B cell (primary cell): ENCODE data around the gene ESPN. TPM values are rescaled to one million over a fixed set of nuclear protein-coding genes. Genes with fewer than 3 reads are reported as not detected.
"Not testable (repeated sequence)": the region's sequence is repeated elsewhere in the genome, so short reads cannot be mapped to it uniquely, and the experiment has no call there.

Source experiments
- ATAC-seq: fragments of 200-7000 bp; cut with Tn5 transposase; one replicate; pipeline ENCODE4 v1.10.0; 2021; ENCODE audit warnings: low read depth, mild to moderate bottlenecking, moderate number of reproducible peaks, moderate library complexity
- CTCF ChIA-PET: fragments of 350-600 bp; sonication (Branson Sonifier 250); formaldehyde crosslinking; loops from one replicate; lab custom pipeline; 2021; ENCODE audit warnings: antibody characterized with exemption, inconsistent platforms; lab: Charles Lee
- POLR2A ChIA-PET: fragments of 350-600 bp; sonication (Branson Sonifier 250); formaldehyde crosslinking; loops from one replicate; lab custom pipeline; 2021; ENCODE audit warnings: antibody characterized with exemption; lab: Charles Lee
- DNase-seq: peaks from one replicate; pipeline ENCODE4 v3.0.0; 2013
- H2AFZ ChIP-seq: 2 replicates; pipeline ENCODE4 v1.6.1; 2012; ENCODE audit warnings: mild to moderate bottlenecking, low read depth, low read length; ENCODE audit not compliant: insufficient read depth, poor library complexity, severe bottlenecking
- H3K27ac ChIP-seq, 2 donors: 1 replicate in 1 of 2; 2 replicates in 1 of 2; pipeline ENCODE4 v1.5.1; 2012 to 2013; ENCODE audit warnings: low read length in 2 of 2, mild to moderate bottlenecking in 2 of 2, moderate library complexity in 1 of 2
- H3K27me3 ChIP-seq, 4 experiments: fragments of 200-600 bp in 1 of 4; sonication (generic) in 1 of 4; replicated peaks in 1 of 4; 1 replicate in 2 of 4; 2 replicates in 2 of 4; pipeline versions ENCODE4 v1.6.1 to v1.7.0; 2013 to 2016; ENCODE audit warnings: low read length in 3 of 4, mild to moderate bottlenecking in 2 of 4, mixed read lengths in 1 of 4, moderate library complexity in 1 of 4; ENCODE audit not compliant: insufficient read depth in 4 of 4, control insufficient read depth in 3 of 4; ENCODE audit errors: control extremely low read depth in 1 of 4
- H3K36me3 ChIP-seq, 2 experiments: replicated peaks in 1 of 2; 1 replicate in 1 of 2; 2 replicates in 1 of 2; pipeline versions ENCODE4 v1.6.1 to v1.7.1; 2013; ENCODE audit warnings: low read length in 1 of 2; ENCODE audit not compliant: insufficient read depth in 2 of 2, control insufficient read depth in 1 of 2; ENCODE audit errors: control extremely low read depth in 1 of 2, extremely low read depth in 1 of 2
- H3K4me1 ChIP-seq, 2 donors: fragments of 200-600 bp in 1 of 2; sonication (generic) in 1 of 2; 1 replicate in 1 of 2; 2 replicates in 1 of 2; pipeline versions ENCODE4 v1.5.1 to v1.6.1; 2013 to 2017; ENCODE audit warnings: low read length in 2 of 2; ENCODE audit not compliant: control insufficient read depth in 2 of 2, insufficient read depth in 2 of 2
- H3K4me2 ChIP-seq: replicated peaks from 2 replicates; pipeline ENCODE3; 2012; ENCODE audit warnings: mild to moderate bottlenecking, low read depth, low read length; ENCODE audit not compliant: poor library complexity, severe bottlenecking
- H3K4me3 ChIP-seq, 5 experiments: fragments of 200-600 bp in 1 of 5; sonication (generic) in 1 of 5; 1 replicate in 3 of 5; 2 replicates in 2 of 5; pipeline versions ENCODE4 v1.5.1 to v1.7.0; 2011 to 2016; ENCODE audit warnings: low read length in 4 of 5, mild to moderate bottlenecking in 4 of 5, low read depth in 2 of 5, control low read depth in 1 of 5, moderate library complexity in 1 of 5; ENCODE audit not compliant: insufficient read depth in 1 of 5; ENCODE audit errors: control extremely low read depth in 1 of 5, extremely low read depth in 1 of 5
- H3K79me2 ChIP-seq: fragments of 200-600 bp; sonication (generic); one replicate; pipeline ENCODE4 v1.6.0; 2016; ENCODE audit warnings: low read length; ENCODE audit not compliant: control insufficient read depth, insufficient read depth
- H3K9ac ChIP-seq: fragments of 200-600 bp; sonication (generic); 2 replicates; pipeline ENCODE4 v1.6.1; 2017; ENCODE audit warnings: mild to moderate bottlenecking, low read length, moderate library complexity
- H3K9me3 ChIP-seq, 3 donors: one replicate each; pipeline versions ENCODE4 v1.6.1 to v1.7.1; 2013; ENCODE audit warnings: low read length in 2 of 3; ENCODE audit not compliant: control insufficient read depth in 2 of 3, insufficient read depth in 1 of 3; ENCODE audit errors: control extremely low read depth in 1 of 3
- H4K20me1 ChIP-seq: 2 replicates; pipeline ENCODE4 v1.6.0; 2012; ENCODE audit warnings: mild to moderate bottlenecking, low read length; ENCODE audit not compliant: insufficient read depth, control insufficient read depth, poor library complexity, severe bottlenecking
- H3K27ac Mint-ChIP-seq: one replicate; pipeline ENCODE4 v1.8.0; 2021; ENCODE audit warnings: mixed read lengths
- H3K27me3 Mint-ChIP-seq: one replicate; pipeline ENCODE4 v1.8.0; 2021; ENCODE audit warnings: mixed read lengths
- H3K4me1 Mint-ChIP-seq: one replicate; pipeline ENCODE4 v1.8.0; 2021; ENCODE audit warnings: mixed read lengths
- H3K4me3 Mint-ChIP-seq: one replicate; pipeline ENCODE4 v1.8.0; 2021; ENCODE audit warnings: mixed read lengths
- H3K9me3 Mint-ChIP-seq: one replicate; pipeline ENCODE4 v1.8.0; 2022; ENCODE audit warnings: mixed read lengths; ENCODE audit not compliant: insufficient read depth
- CTCF ChIP-seq: fragments of 200-600 bp; IDR thresholded peaks from one replicate; pipeline ENCODE4 v1.8.0; 2022; ENCODE audit warnings: antibody characterized with exemption, mild to moderate bottlenecking
- EZH2 ChIP-seq: IDR thresholded peaks from 2 replicates; pipeline ENCODE4 v1.6.1; 2012; ENCODE audit warnings: borderline replicate concordance, low read depth, mild to moderate bottlenecking, moderate library complexity, low read length; ENCODE audit not compliant: insufficient read depth, poor library complexity, severe bottlenecking
- WGBS: methylation state at CpG from one replicate; pipeline ENCODE4 v1.1.5; 2013; ENCODE audit warnings: missing lambda C conversion rate; ENCODE audit not compliant: insufficient coverage; 5-methylcytosine and 5-hydroxymethylcytosine counted together
- intact Hi-C: fragments of 100-400 bp; cut with micrococcal nuclease; formaldehyde crosslinking; loops from one replicate; pipeline ENCODE4 v1.10.0; 2022
- polyA plus RNA-seq: library from polyadenylated mRNA; depleted of rRNA; stranded (reverse); fragments of >200 nt; gene quantifications from 2 replicates; pipeline ENCODE4 v1.2.3, GENCODE V29; 2012
- total RNA-seq, 2 donors: library from RNA; stranded (reverse); fragments of 120-200 nt in 1 of 2; gene quantifications; 1 replicate in 1 of 2; 2 replicates in 1 of 2; pipeline versions ENCODE4 v1.2.3 to v1.2.4, GENCODE V29; 2013 to 2022

ESPN gene
- total and polyA plus RNA-seq, 2 donors (not counting 1 experiment from before 2014, with no cell fraction given), result 0.19 to 0.25 TPM

- peaks cover 0 to 9% (median 0%) of the 10 kb centered on the region in 3 donors for H3K9me3 ChIP-seq
- no peak overlapping the region for H2AFZ ChIP-seq
- peak overlapping the region; percentile 27 for H3K4me3 Mint-ChIP-seq
- H3K9ac ChIP-seq, result no peak overlapping the region
- H3K27me3 ChIP-seq, result peaks cover 0 to 61% (median 24%) of the 10 kb centered on the region in 4 experiments
- intact Hi-C loops, result no loop called here
- POLR2A ChIA-PET, result no interaction called here
- CTCF ChIA-PET, result no interaction called here
- 66% methylated on average over 11 of the region's 19 CpGs for WGBS
- no peak overlapping the region for H3K27ac Mint-ChIP-seq
- H3K4me2 ChIP-seq, result no peak overlapping the region
- no peaks in the 10 kb centered on the region for H3K9me3 Mint-ChIP-seq
- H3K36me3 ChIP-seq, result no peaks in the 10 kb centered on the region
- no peak overlapping the region for H3K27ac ChIP-seq
- peak; percentile 25 for TF ChIP-seq CTCF
- TF ChIP-seq EZH2, result no peak
- no peak overlapping the region for H3K4me3 ChIP-seq
- peaks cover 41% of the 10 kb centered on the region for H3K27me3 Mint-ChIP-seq
- peaks cover 21% of the 10 kb centered on the region for H3K4me1 Mint-ChIP-seq
- H3K4me1 ChIP-seq, result peaks cover 15 to 22% of the 10 kb centered on the region in 2 donors
- ATAC-seq (no peak), DNase-seq (no peak)
- no peaks in the 10 kb centered on the region for H4K20me1 ChIP-seq
- H3K79me2 ChIP-seq, result no peaks in the 10 kb centered on the region
Observed at GRCh38 chr1:6445062-6445763, 20.6 kb downstream of the ESPN start.

- POLR2A ChIA-PET, result not testable (repeated sequence)
Observed at GRCh38 chr1:6445929-6446328, 21.4 kb downstream of the ESPN start.

More at GRCh38 chr1:6445929-6446328, 21.4 kb downstream of the ESPN start:
- H3K36me3 ChIP-seq, intact Hi-C loops, H2AFZ ChIP-seq, H3K4me3 Mint-ChIP-seq, H3K4me2 ChIP-seq, H3K27ac Mint-ChIP-seq, CTCF ChIA-PET, H4K20me1 ChIP-seq, H3K4me3 ChIP-seq, H3K27ac ChIP-seq, H3K9me3 ChIP-seq, DNase-seq, H3K79me2 ChIP-seq, H3K9ac ChIP-seq, H3K9me3 Mint-ChIP-seq, ATAC-seq: not testable (repeated sequence)
- WGBS, result 80% methylated on average over 1 of the region's 4 CpGs
- H3K4me1 Mint-ChIP-seq, result peaks cover 21% of the 10 kb centered on the region
- Histone ChIP-seq H3K4me1 (peaks cover 15 to 21% of the 10 kb centered on the region in 2 donors), H3K27me3 (peaks cover 0 to 66% (median 22%) of the 10 kb centered on the region in 4 experiments)
- peaks cover 43% of the 10 kb centered on the region for H3K27me3 Mint-ChIP-seq
